IMR-90 (cell line): ENCODE results near the gene PYROXD2. TPM values are rescaled to one million over a fixed set of nuclear protein-coding genes. Genes with fewer than 3 reads are reported as not detected.
A peak's percentile ranks its signal among the peaks of the same experiment; 100 is the strongest.

Experiments
- ATAC-seq: fragments of 200-7000 bp; cut with Tn5 transposase; 2 replicates; pipeline ENCODE4 v1.9.1; 2020; ENCODE audit warnings: low read depth, mild to moderate bottlenecking, moderate library complexity
- BruUV-seq: library from RNA; stranded (reverse); fragments of 400-500 nt; replicated peaks from 2 replicates; lab custom pipeline; 2021; lab: Mats Ljungman, UMichigan
- CTCF ChIA-PET: fragments of 300-600 bp; formaldehyde crosslinking; extraction: SDS; loops from one replicate; lab custom pipeline; 2021; ENCODE audit warnings: antibody characterized with exemption; lab: Yijun Ruan, JAX
- POLR2A ChIA-PET: fragments of 300-600 bp; sonication (Branson Sonifier 250); formaldehyde crosslinking; loops from one replicate; lab custom pipeline; 2022; ENCODE audit warnings: antibody characterized with exemption; ENCODE audit not compliant: unreplicated experiment; lab: Charles Lee
- DNase-seq: peaks from one replicate; pipeline ENCODE4 v3.0.0; 2013
- H2AFZ ChIP-seq: replicated peaks from 2 replicates; pipeline ENCODE3; 2013; ENCODE audit warnings: low read length, mild to moderate bottlenecking; ENCODE audit not compliant: poor library complexity
- H2AK5ac ChIP-seq: 2 replicates; pipeline ENCODE4 v1.6.1; 2013; ENCODE audit warnings: low read depth, low read length, inconsistent platforms
- H2AK9ac ChIP-seq: replicated peaks from 2 replicates; pipeline ENCODE3; 2013; ENCODE audit warnings: mild to moderate bottlenecking, low read depth, low read length, moderate library complexity; ENCODE audit not compliant: poor library complexity
- H2BK120ac ChIP-seq: 2 replicates; pipeline ENCODE4 v1.6.1; 2013; ENCODE audit warnings: low read depth, low read length, inconsistent platforms
- H2BK15ac ChIP-seq: 3 replicates; pipeline ENCODE4 v1.6.1; 2013; ENCODE audit warnings: low read depth, low read length, inconsistent platforms
- H2BK20ac ChIP-seq: 2 replicates; pipeline ENCODE4 v1.6.1; 2013; ENCODE audit warnings: low read depth, mild to moderate bottlenecking, inconsistent platforms, low read length, moderate library complexity
- H2BK5ac ChIP-seq: 2 replicates; pipeline ENCODE4 v1.6.1; 2013; ENCODE audit warnings: mild to moderate bottlenecking, low read depth, low read length, inconsistent platforms; ENCODE audit not compliant: poor library complexity, severe bottlenecking
- H3K14ac ChIP-seq: replicated peaks from 2 replicates; pipeline ENCODE4 v1.6.1; 2013; ENCODE audit warnings: low read depth, low read length, inconsistent platforms
- H3K18ac ChIP-seq: 2 replicates; pipeline ENCODE4 v1.6.1; 2013; ENCODE audit warnings: low read depth, low read length, control low read depth
- H3K23ac ChIP-seq: 2 replicates; pipeline ENCODE4 v1.6.1; 2013; ENCODE audit warnings: low read depth, low read length, inconsistent platforms
- H3K27ac ChIP-seq: 2 replicates; pipeline ENCODE4 v1.5.1; 2013; ENCODE audit warnings: mild to moderate bottlenecking, control low read depth, low read length; ENCODE audit not compliant: insufficient read depth
- H3K27me3 ChIP-seq: 2 replicates; pipeline ENCODE4 v1.6.1; 2013; ENCODE audit warnings: low read length; ENCODE audit not compliant: control insufficient read depth, insufficient read depth
- H3K36me3 ChIP-seq: 2 replicates; pipeline ENCODE4 v1.6.1; 2013; ENCODE audit warnings: low read length, mixed read lengths; ENCODE audit not compliant: control insufficient read depth, insufficient read depth
- H3K4ac ChIP-seq: 2 replicates; pipeline ENCODE4 v1.6.1; 2013; ENCODE audit warnings: low read depth, low read length, inconsistent platforms
- H3K4me1 ChIP-seq: 2 replicates; pipeline ENCODE4 v1.6.1; 2013; ENCODE audit warnings: low read length, mixed read lengths; ENCODE audit not compliant: control insufficient read depth, insufficient read depth
- H3K4me2 ChIP-seq: 2 replicates; pipeline ENCODE4 v1.6.1; 2013; ENCODE audit warnings: low read depth, mild to moderate bottlenecking, control low read depth, low read length, moderate library complexity
- H3K4me3 ChIP-seq: 2 replicates; pipeline ENCODE4 v1.5.1; 2013; ENCODE audit warnings: low read depth, mild to moderate bottlenecking, control low read depth, low read length, moderate library complexity; ENCODE audit not compliant: insufficient read depth
- H3K56ac ChIP-seq: 2 replicates; pipeline ENCODE4 v1.6.1; 2013; ENCODE audit warnings: low read length, inconsistent platforms; ENCODE audit not compliant: insufficient read depth; ENCODE audit errors: extremely low read depth
- H3K79me1 ChIP-seq, 2 experiments: 2 replicates each; pipeline ENCODE4 v1.6.1; 2013; ENCODE audit warnings: low read length in 2 of 2, inconsistent platforms in 1 of 2, low read depth in 1 of 2
- H3K9ac ChIP-seq: 2 replicates; pipeline ENCODE4 v1.6.1; 2013; ENCODE audit warnings: low read depth, low read length, control low read depth
- H3K9me1 ChIP-seq: 2 replicates; pipeline ENCODE4 v1.6.1; 2013; ENCODE audit warnings: low read length, inconsistent platforms; ENCODE audit not compliant: insufficient read depth
- H3K9me3 ChIP-seq: 2 replicates; pipeline ENCODE4 v1.6.1; 2013; ENCODE audit warnings: low read length; ENCODE audit not compliant: control insufficient read depth, insufficient read depth
- H4K20me1 ChIP-seq: 2 replicates; pipeline ENCODE4 v1.6.1; 2013; ENCODE audit warnings: low read length, inconsistent platforms; ENCODE audit not compliant: insufficient read depth
- H4K5ac ChIP-seq: 2 replicates; pipeline ENCODE4 v1.6.1; 2013; ENCODE audit warnings: mild to moderate bottlenecking, low read depth, low read length, control low read depth
- H4K8ac ChIP-seq, 2 experiments: 2 replicates each; pipeline ENCODE4 v1.6.1; 2013; ENCODE audit warnings: low read depth in 2 of 2, low read length in 2 of 2, control low read depth in 1 of 2, inconsistent platforms in 1 of 2
- H4K91ac ChIP-seq: 2 replicates; pipeline ENCODE4 v1.6.1; 2013; ENCODE audit warnings: low read depth, low read length, inconsistent platforms; ENCODE audit not compliant: insufficient read depth
- BHLHE40 ChIP-seq: fragments of 150-350 bp; IDR thresholded peaks from 2 replicates; pipeline ENCODE4 v1.6.1; 2016; ENCODE audit warnings: mild to moderate bottlenecking, low read depth, low read length
- CEBPB ChIP-seq: IDR thresholded peaks from 2 replicates; pipeline ENCODE4 v1.6.1; 2012; ENCODE audit warnings: low read depth, low read length, improper control_type of control experiment
- CHD1 ChIP-seq: IDR thresholded peaks from 2 replicates; pipeline ENCODE4 v1.6.1; 2012; ENCODE audit warnings: low read depth, low read length, improper control_type of control experiment
- CTCF ChIP-seq: conservative IDR thresholded peaks from 2 replicates; pipeline ENCODE4 v1.5.1; 2012; ENCODE audit warnings: mild to moderate bottlenecking, low read depth, low read length, improper control_type of control experiment
- ELK1 ChIP-seq: fragments of 150-350 bp; IDR thresholded peaks from 2 replicates; pipeline ENCODE4 v1.6.1; 2016; ENCODE audit warnings: low read depth, mild to moderate bottlenecking, low read length, moderate library complexity, borderline replicate concordance
- FOS ChIP-seq: fragments of 150-350 bp; IDR thresholded peaks from 2 replicates; pipeline ENCODE4 v1.6.1; 2016; ENCODE audit warnings: low read depth, low read length
- MAFK ChIP-seq: IDR thresholded peaks from 2 replicates; pipeline ENCODE4 v1.6.1; 2012; ENCODE audit warnings: low read depth, low read length, improper control_type of control experiment
- MAZ ChIP-seq: IDR thresholded peaks from 2 replicates; pipeline ENCODE4 v1.6.1; 2012; ENCODE audit warnings: low read depth, mild to moderate bottlenecking, low read length, improper control_type of control experiment, moderate library complexity, borderline replicate concordance
- MXI1 ChIP-seq: IDR thresholded peaks from 2 replicates; pipeline ENCODE4 v1.6.1; 2012; ENCODE audit warnings: low read depth, mild to moderate bottlenecking, low read length, moderate library complexity, borderline replicate concordance
- NFE2L2 ChIP-seq: fragments of 150-350 bp; IDR thresholded peaks from 2 replicates; pipeline ENCODE4 v1.6.1; 2016; ENCODE audit warnings: low read depth, mild to moderate bottlenecking, low read length
- POLR2A ChIP-seq: IDR thresholded peaks from 2 replicates; pipeline ENCODE4 v1.6.1; 2012; ENCODE audit warnings: mild to moderate bottlenecking, low read depth, low read length
- RAD21 ChIP-seq: IDR thresholded peaks from 2 replicates; pipeline ENCODE4 v1.6.1; 2012; ENCODE audit warnings: low read length, improper control_type of control experiment
- RCOR1 ChIP-seq: IDR thresholded peaks from 2 replicates; pipeline ENCODE4 v1.6.1; 2012; ENCODE audit warnings: mild to moderate bottlenecking, low read length, improper control_type of control experiment; ENCODE audit not compliant: insufficient replicate concordance
- RFX5 ChIP-seq: IDR thresholded peaks from 2 replicates; pipeline ENCODE4 v1.8.0; 2012; ENCODE audit warnings: low read depth, mild to moderate bottlenecking, low read length, moderate library complexity
- SMC3 ChIP-seq: fragments of 150-350 bp; IDR thresholded peaks from 2 replicates; pipeline ENCODE4 v1.6.1; 2016; ENCODE audit warnings: low read depth, mild to moderate bottlenecking, antibody characterized with exemption, low read length, moderate library complexity
- USF2 ChIP-seq: fragments of 150-350 bp; IDR thresholded peaks from 2 replicates; pipeline ENCODE4 v1.6.1; 2017; ENCODE audit warnings: mild to moderate bottlenecking, antibody characterized with exemption, low read length, low read depth
- WGBS, 2 experiments: methylation state at CpG; one replicate each; pipeline versions ENCODE4 v1.1.5 to v1.1.7; 2013; ENCODE audit warnings: missing lambda C conversion rate in 2 of 2; ENCODE audit not compliant: insufficient read length in 1 of 2; ENCODE audit errors: extremely low coverage in 2 of 2; 5-methylcytosine and 5-hydroxymethylcytosine counted together
- dilution Hi-C: fragments of 300-500 bp; cut with HindIII; formaldehyde crosslinking; loops from one replicate; pipeline ENCODE4 v1.14.3; 2018; ENCODE audit warnings: low sequenced_read_pairs; ENCODE audit not compliant: unreplicated experiment
- in situ Hi-C: fragments of 300-500 bp; cut with MboI; formaldehyde crosslinking; loops from 3 replicates; pipeline ENCODE4 v1.14.3; 2019; ENCODE audit warnings: low sequenced_read_pairs, inconsistent platforms, mixed read lengths
- intact Hi-C: fragments of 100-400 bp; cut with micrococcal nuclease; formaldehyde crosslinking; loops from 2 replicates; pipeline ENCODE4 v1.10.0; 2022
- polyA plus RNA-seq, 3 experiments: library from polyadenylated mRNA; depleted of rRNA; stranded (reverse); fragments of >200 nt; gene quantifications; 2 replicates each; pipeline ENCODE4 v1.2.3, GENCODE V29; 2012; ENCODE audit warnings: low replicate concordance in 1 of 3
- total RNA-seq: library from RNA; depleted of rRNA; stranded (reverse); fragments of >200 nt; gene quantifications from 2 replicates; pipeline ENCODE4 v1.2.3, GENCODE V29; 2012

Gene PYROXD2
- total and polyA plus RNA-seq, 2 of the 4 experiments (the other 2 are of a cell fraction): 6.5 to 16.3 TPM

- no peak overlapping the region for H4K8ac ChIP-seq
- peaks cover 5% of the 10 kb centered on the region for H3K9me3 ChIP-seq
- no peak overlapping the region for H2BK5ac ChIP-seq
- in situ Hi-C loops (no loop called here), dilution Hi-C loops (no loop called here), intact Hi-C loops (no loop called here)
- no peak overlapping the region for H3K18ac ChIP-seq
- peak overlapping the region; percentile 60 for H2AK9ac ChIP-seq
- no peaks in the 10 kb centered on the region for H3K27me3 ChIP-seq
- no peak overlapping the region for H3K27ac ChIP-seq
- ATAC-seq (no peak), DNase-seq (no peak)
- no peak overlapping the region for H3K9ac ChIP-seq
- H3K56ac ChIP-seq: no peak overlapping the region
- peak overlapping the region; percentile 32; the same call in 1 of the 2 replicates for H2BK120ac ChIP-seq
- no peak overlapping the region; the same call in 1 of the 2 replicates for H4K91ac ChIP-seq
- ChIA-PET POLR2A (no interaction called here), CTCF (interaction anchor here (0.6 to 1.1 kb wide), 2 partner anchors 11 to 29 kb away, joined by 3 to 4 read pairs; no protein-coding TSS in a partner anchor)
- WGBS, 2 experiments: 98% methylated on average over 5 of the region's 11 CpGs; no CpG with 5 or more reads in 1 of the 2 experiments
- TF ChIP-seq SMC3 (no peak), RAD21 (no peak), POLR2A (no peak), RCOR1 (no peak), USF2 (no peak), RFX5 (no peak), MAZ (no peak), MXI1 (no peak), CHD1 (no peak), CTCF (no peak), CEBPB (no peak), BHLHE40 (no peak), FOS (no peak), MAFK (no peak), ELK1 (no peak), NFE2L2 (no peak)
- BruUV-seq: no TSS peak
- H3K36me3 ChIP-seq: no peaks in the 10 kb centered on the region
- peak overlapping the region; percentile 57 for H2AK5ac ChIP-seq
- H3K9me1 ChIP-seq: peaks cover 10% of the 10 kb centered on the region; the same call in 1 of the 2 replicates
- no peak overlapping the region for H2AFZ ChIP-seq
- no peaks in the 10 kb centered on the region for H4K20me1 ChIP-seq
- no peak overlapping the region; the same call in 2 of the 3 replicates for H2BK15ac ChIP-seq
- H3K4ac ChIP-seq: no peak overlapping the region
- no peak overlapping the region for H2BK20ac ChIP-seq
- H3K4me3 ChIP-seq: no peak overlapping the region
- H3K4me2 ChIP-seq: no peak overlapping the region
- H3K79me1 ChIP-seq: no peaks in the 10 kb centered on the region
- no peak overlapping the region for H3K14ac ChIP-seq
- H4K5ac ChIP-seq: no peak overlapping the region
- peaks cover 8% of the 10 kb centered on the region for H3K4me1 ChIP-seq
- no peak overlapping the region for H3K23ac ChIP-seq
Observed at GRCh38 chr10:98351831-98352402, 63.1 kb downstream of the PYROXD2 start.
